Measurements from ENCODE around the gene COX20. TPM values are rescaled to one million over a fixed set of nuclear protein-coding genes. Genes with fewer than 3 reads are reported as not detected.

Gene COX20
- 50.0 and 55.8 TPM in 2 replicates for total RNA-seq (2014; rRNA removed)
- percentile 94 among the genes with signal in this experiment for Bru-seq, nascent RNA
- percentile 89 among the genes with signal in this experiment for BruChase-seq, experiment 1, labeled RNA remaining after a 6-hour chase
- BruChase-seq, experiment 2, labeled RNA remaining after a 2-hour chase, result percentile 86 among the genes with signal in this experiment
- long read RNA-seq, transcript COX20-204 (3 exons, 2,616 nt), result minor isoform, 9 of 247 reads
- long read RNA-seq, transcript COX20-202 (3 exons, 1,005 nt), result minor isoform, 22 of 247 reads
- long read RNA-seq, transcript COX20-203 (4 exons, 2,631 nt), result major isoform, 156 of 247 reads
- long read RNA-seq, transcript COX20-205 (4 exons, 2,290 nt), result minor isoform, 6 of 247 reads
- long read RNA-seq, partial matches to known transcripts, result 22 of 247 reads
- long read RNA-seq, other reads (novel, unspliced or antisense), result 32 of 247 reads

GRCh38 chr1:244835276-244836134 lies at the start of gene COX20:
Gene COX20, plus strand, starts transcription at chr1:244835658. Its CDS starts 57 bp downstream, at chr1:244835715.
- peak within 1 kb of the TSS; percentile 87 for H3K4me2 ChIP-seq (ENCODE audit: low read length)
- H3K79me2 ChIP-seq (ENCODE audit: low read length), result peaks cover 50% of the 10 kb centered on the region
- ChIA-PET POLR2A (ENCODE audit: unreplicated experiment) (interaction anchor here (0.5 to 0.8 kb wide), 8 partner anchors 27 to 332 kb away, joined by 3 to 10 read pairs (median 4); partner anchors contain the start of gene HNRNPU), CTCF (no interaction called here)
- intact Hi-C loops (cut with micrococcal nuclease), result loop anchor here (1.0 to 2.0 kb wide), 3 partner anchors 29 to 207 kb away; partner anchors contain the start of genes DESI2 and HNRNPU
- peaks cover 12% of the 10 kb centered on the region for H3F3A ChIP-seq (ENCODE audit: low read length, unreplicated experiment)
- peak; percentile 95 for DNase-seq
- no peaks in the 10 kb centered on the region for H3K9me3 ChIP-seq (ENCODE audit: low read length)
- peaks cover 5% of the 10 kb centered on the region for H4K20me1 ChIP-seq (ENCODE audit: low read length)
- H3K9ac ChIP-seq (ENCODE audit: low read length), result peak within 1 kb of the TSS; percentile 98
- no peaks in the 10 kb centered on the region for H3K27me3 ChIP-seq (ENCODE audit: low read length)
- BruUV-seq (replicated peaks), result no TSS peak
- peaks cover 19% of the 10 kb centered on the region for H3K36me3 ChIP-seq (ENCODE audit: low read depth, low read length)
- H3K27ac ChIP-seq (ENCODE audit: low read length), result peak within 1 kb of the TSS; percentile 91
- peaks cover 47% of the 10 kb centered on the region for H3K4me1 ChIP-seq (ENCODE audit: insufficient read depth, low read length)
- ATAC-seq, result peak; percentile 59
- peak within 1 kb of the TSS; percentile 94 for H3K4me3 ChIP-seq (ENCODE audit: low read length)
- H2AFZ ChIP-seq (ENCODE audit: low read length), result peak within 1 kb of the TSS; percentile 63
- H3K9me2 ChIP-seq (replicated peaks; ENCODE audit: low read length), result no peaks in the 10 kb centered on the region
- no peak for TF ChIP-seq EZH2phosphoT487 (IDR thresholded peaks at IDR 0.05; ENCODE audit: borderline replicate concordance, low read length)
- no peak for TF ChIP-seq EZH2 (IDR thresholded peaks at IDR 0.05; ENCODE audit: low read length, unreplicated experiment)
- TF ChIP-seq CTCF (conservative IDR thresholded peaks at IDR 0.05; ENCODE audit: low read depth, low read length), result no peak

GRCh38 chr1:244788493-244789275 lies 46.8 kb upstream of the COX20 start:
- ChIA-PET POLR2A (ENCODE audit: unreplicated experiment) (no interaction called here), CTCF (no interaction called here)
- no peak overlapping the region for H3K27ac ChIP-seq (ENCODE audit: low read length)
- no peaks in the 10 kb centered on the region for H3K79me2 ChIP-seq (ENCODE audit: low read length)
- no peak overlapping the region for H3K4me2 ChIP-seq (ENCODE audit: low read length)
- H3F3A ChIP-seq (ENCODE audit: low read length, unreplicated experiment), result no peaks in the 10 kb centered on the region
- no peak overlapping the region for H3K9ac ChIP-seq (ENCODE audit: low read length)
- BruUV-seq (replicated peaks), result no TSS peak
- TF ChIP-seq CTCF (conservative IDR thresholded peaks at IDR 0.05; ENCODE audit: low read depth, low read length) (no peak), EZH2 (IDR thresholded peaks at IDR 0.05; ENCODE audit: low read length, unreplicated experiment) (no peak), EZH2phosphoT487 (IDR thresholded peaks at IDR 0.05; ENCODE audit: borderline replicate concordance, low read length) (no peak)
- ATAC-seq (no peak), DNase-seq (no peak)
- no peaks in the 10 kb centered on the region for H3K9me2 ChIP-seq (replicated peaks; ENCODE audit: low read length)
- no peak overlapping the region for H3K4me3 ChIP-seq (ENCODE audit: low read length)
- intact Hi-C loops (cut with micrococcal nuclease), result no loop called here
- H2AFZ ChIP-seq (ENCODE audit: low read length), result no peak overlapping the region
- no peaks in the 10 kb centered on the region for H3K9me3 ChIP-seq (ENCODE audit: low read length)
- H3K36me3 ChIP-seq (ENCODE audit: low read depth, low read length), result no peaks in the 10 kb centered on the region
- H3K27me3 ChIP-seq (ENCODE audit: low read length), result no peaks in the 10 kb centered on the region
- H3K4me1 ChIP-seq (ENCODE audit: insufficient read depth, low read length), result no peaks in the 10 kb centered on the region
- H4K20me1 ChIP-seq (ENCODE audit: low read length), result no peaks in the 10 kb centered on the region

Measured in PC-3 (cell line).